NK-92 (cell line): ENCODE measurements around the gene CABCOCO1.
"Not testable (repeated sequence)": the region's sequence is repeated elsewhere in the genome, so short reads cannot be mapped to it uniquely, and the experiment has no call there.

Source experiments
- DNase-seq: peaks from one replicate; lab custom pipeline; 2025; ENCODE audit not compliant: unreplicated experiment; lab: John Stamatoyannopoulos, UW

The CABCOCO1 gene

GRCh38 chr10:61642150-61642571, 20.6 kb upstream of the CABCOCO1 start:
- no peak for DNase-seq

- no peak for DNase-seq
Observed at GRCh38 chr10:61642676-61643075, 20.1 kb upstream of the CABCOCO1 start.

- DNase-seq = no peak
Observed at GRCh38 chr10:61643316-61643751, 19.4 kb upstream of the CABCOCO1 start.

GRCh38 chr10:61653699-61654098, 9.0 kb upstream of the CABCOCO1 start:
- DNase-seq = no peak

- DNase-seq = no peak
Observed at GRCh38 chr10:61655335-61655851, 7.3 kb upstream of the CABCOCO1 start.

GRCh38 chr10:61663466-61663865, 737 bp downstream of the CABCOCO1 start:
- no peak for DNase-seq

- DNase-seq = no peak
Observed at GRCh38 chr10:61664985-61665384, 2.3 kb downstream of the CABCOCO1 start.

- no peak for DNase-seq
Observed at GRCh38 chr10:61669161-61669725, 6.5 kb downstream of the CABCOCO1 start.

- no peak for DNase-seq
Observed at GRCh38 chr10:61669849-61670248, 7.1 kb downstream of the CABCOCO1 start.

GRCh38 chr10:61673360-61673759, 10.6 kb downstream of the CABCOCO1 start:
- DNase-seq = no peak

DNA sequence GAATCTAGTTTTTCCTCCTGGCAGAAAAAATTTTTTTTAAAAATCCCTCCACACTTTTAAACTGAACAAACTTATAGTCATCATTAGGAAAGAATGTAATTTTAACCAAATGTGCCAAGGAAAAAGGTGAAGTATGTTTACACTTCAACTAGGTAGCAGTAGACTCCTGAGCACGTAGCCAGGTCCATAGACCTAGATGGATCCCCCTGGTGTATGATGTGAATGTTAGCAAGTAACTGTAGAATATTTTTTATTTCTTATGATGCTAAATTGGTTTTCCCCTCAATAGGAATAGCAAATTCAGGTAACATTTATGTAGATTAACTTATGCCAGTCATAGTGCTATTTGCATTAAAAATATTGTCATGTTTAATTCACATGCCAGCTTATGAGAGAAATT, 19.6 kb downstream of the CABCOCO1 start:
- no peak for DNase-seq

- no peak for DNase-seq
Observed at GRCh38 chr10:61683319-61683718, 20.6 kb downstream of the CABCOCO1 start.

- DNase-seq = no peak
Observed at GRCh38 chr10:61684894-61685507, 22.3 kb downstream of the CABCOCO1 start.

DNA sequence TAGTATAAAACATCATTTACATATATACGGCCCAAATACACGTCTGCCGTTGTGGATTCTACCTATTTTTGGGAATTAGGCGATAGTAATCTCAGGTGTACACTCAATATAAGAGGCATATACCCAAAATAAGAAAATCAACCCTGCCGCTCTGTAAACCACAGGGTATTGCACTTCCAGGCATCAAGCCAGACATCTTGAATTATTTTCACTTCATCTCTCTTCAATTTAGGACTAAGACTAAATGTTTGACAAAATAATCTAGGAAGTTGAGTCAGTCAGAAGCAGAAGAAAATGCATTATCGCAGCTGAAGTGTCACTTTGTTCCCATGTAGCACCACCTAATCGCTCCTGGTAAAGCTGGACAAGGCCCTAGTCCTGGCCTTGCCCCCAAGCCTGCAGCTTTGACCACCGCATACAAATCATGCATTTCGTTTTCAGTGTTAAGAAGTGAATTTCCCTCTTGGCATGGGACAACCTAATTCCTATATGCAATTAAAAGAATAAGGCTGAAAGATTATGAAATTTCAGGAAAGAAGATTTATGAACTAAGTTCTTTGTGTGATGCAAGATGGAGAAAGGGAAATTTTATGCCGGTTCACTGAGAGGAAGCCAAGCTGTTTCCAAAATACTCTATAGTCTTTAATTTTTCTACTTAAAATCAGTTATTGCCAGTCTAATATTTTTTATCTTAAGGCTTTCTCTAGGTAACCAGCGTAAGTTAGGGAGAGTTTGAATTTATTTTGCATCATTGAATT, 26.0 kb downstream of the CABCOCO1 start:
- no peak for DNase-seq

- DNase-seq = not testable (repeated sequence)
Observed at GRCh38 chr10:61691667-61692066, 28.9 kb downstream of the CABCOCO1 start.

DNA sequence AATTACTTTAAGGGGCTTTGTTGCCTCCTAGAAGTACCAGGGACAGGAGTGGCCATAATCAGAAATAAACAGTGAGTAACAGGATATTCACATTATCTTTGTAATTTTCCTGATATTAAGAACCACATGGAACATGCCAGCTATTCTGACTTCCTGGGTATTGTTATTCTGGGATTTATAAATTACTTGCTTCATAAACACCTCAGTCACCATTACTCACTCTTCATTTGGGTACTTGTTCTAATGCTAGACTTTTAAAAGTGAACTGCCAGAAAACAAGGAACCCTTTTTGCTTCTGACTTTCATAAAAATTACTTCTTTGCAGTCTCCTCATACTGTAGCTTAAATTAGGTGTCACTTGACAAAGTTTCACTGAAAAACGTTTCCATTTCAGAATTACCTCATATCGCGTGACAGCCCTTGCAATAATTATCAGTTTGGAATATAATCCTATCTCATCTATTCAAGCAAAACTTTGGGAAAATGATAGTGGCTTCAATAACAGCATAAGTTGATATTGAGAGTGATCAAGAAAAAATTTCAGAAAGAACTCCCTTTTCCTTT, 29.8 kb downstream of the CABCOCO1 start:
- DNase-seq = no peak

GRCh38 chr10:61698968-61699655, 36.4 kb downstream of the CABCOCO1 start:
- DNase-seq = no peak

DNA sequence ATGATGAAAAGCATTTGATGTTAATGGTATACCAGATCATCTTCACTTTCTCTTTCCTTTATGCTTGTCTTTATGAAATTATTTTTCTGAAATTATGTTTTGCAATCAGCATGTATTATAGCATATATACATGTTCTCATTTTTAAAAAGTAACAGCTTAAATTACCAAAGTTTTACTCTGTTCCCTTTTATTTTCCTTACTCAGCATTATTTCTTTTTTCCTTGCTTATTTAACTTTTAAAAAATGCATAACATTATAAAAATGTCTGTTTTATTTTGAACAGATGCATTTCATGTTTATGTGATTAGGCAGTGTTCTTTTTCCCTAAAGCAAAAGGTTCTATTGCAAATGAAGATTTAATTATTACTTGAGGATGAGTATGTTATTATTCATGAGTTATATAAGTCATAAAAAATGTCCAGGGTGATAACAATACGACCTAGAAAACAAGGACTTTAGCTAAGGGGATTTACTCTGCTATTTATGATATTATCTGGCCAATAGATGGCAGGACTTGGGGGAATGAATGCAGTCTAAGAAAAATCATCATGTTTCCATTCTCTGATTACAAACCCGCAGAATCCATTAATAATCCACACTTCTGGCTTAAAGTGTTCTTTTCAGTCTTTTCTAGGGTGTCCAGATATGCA, 38.5 kb downstream of the CABCOCO1 start:
- DNase-seq = no peak

- no peak for DNase-seq
Observed at GRCh38 chr10:61701706-61702105, 39.0 kb downstream of the CABCOCO1 start.

GRCh38 chr10:61702584-61702983, 39.9 kb downstream of the CABCOCO1 start:
- DNase-seq = no peak
